B cell (primary cell): ENCODE results near the gene ATG7. TPM values are rescaled to one million over a fixed set of nuclear protein-coding genes. Genes with fewer than 3 reads are reported as not detected.

Experiments
- ATAC-seq: fragments of 200-7000 bp; cut with Tn5 transposase; one replicate; pipeline ENCODE4 v1.10.0; 2021; ENCODE audit warnings: low read depth, mild to moderate bottlenecking, moderate number of reproducible peaks, moderate library complexity
- CTCF ChIA-PET: fragments of 350-600 bp; sonication (Branson Sonifier 250); formaldehyde crosslinking; loops from one replicate; lab custom pipeline; 2021; ENCODE audit warnings: antibody characterized with exemption, inconsistent platforms; lab: Charles Lee
- POLR2A ChIA-PET: fragments of 350-600 bp; sonication (Branson Sonifier 250); formaldehyde crosslinking; loops from one replicate; lab custom pipeline; 2021; ENCODE audit warnings: antibody characterized with exemption; lab: Charles Lee
- DNase-seq: peaks from one replicate; pipeline ENCODE4 v3.0.0; 2013
- H2AFZ ChIP-seq: 2 replicates; pipeline ENCODE4 v1.6.1; 2012; ENCODE audit warnings: mild to moderate bottlenecking, low read depth, low read length; ENCODE audit not compliant: insufficient read depth, poor library complexity, severe bottlenecking
- H3K27ac ChIP-seq, 2 donors: 1 replicate in 1 of 2; 2 replicates in 1 of 2; pipeline ENCODE4 v1.5.1; 2012 to 2013; ENCODE audit warnings: low read length in 2 of 2, mild to moderate bottlenecking in 2 of 2, moderate library complexity in 1 of 2
- H3K27me3 ChIP-seq, 4 experiments: fragments of 200-600 bp in 1 of 4; sonication (generic) in 1 of 4; replicated peaks in 1 of 4; 1 replicate in 2 of 4; 2 replicates in 2 of 4; pipeline versions ENCODE4 v1.6.1 to v1.7.0; 2013 to 2016; ENCODE audit warnings: low read length in 3 of 4, mild to moderate bottlenecking in 2 of 4, mixed read lengths in 1 of 4, moderate library complexity in 1 of 4; ENCODE audit not compliant: insufficient read depth in 4 of 4, control insufficient read depth in 3 of 4; ENCODE audit errors: control extremely low read depth in 1 of 4
- H3K36me3 ChIP-seq, 2 experiments: replicated peaks in 1 of 2; 1 replicate in 1 of 2; 2 replicates in 1 of 2; pipeline versions ENCODE4 v1.6.1 to v1.7.1; 2013; ENCODE audit warnings: low read length in 1 of 2; ENCODE audit not compliant: insufficient read depth in 2 of 2, control insufficient read depth in 1 of 2; ENCODE audit errors: control extremely low read depth in 1 of 2, extremely low read depth in 1 of 2
- H3K4me1 ChIP-seq, 2 donors: fragments of 200-600 bp in 1 of 2; sonication (generic) in 1 of 2; 1 replicate in 1 of 2; 2 replicates in 1 of 2; pipeline versions ENCODE4 v1.5.1 to v1.6.1; 2013 to 2017; ENCODE audit warnings: low read length in 2 of 2; ENCODE audit not compliant: control insufficient read depth in 2 of 2, insufficient read depth in 2 of 2
- H3K4me2 ChIP-seq: replicated peaks from 2 replicates; pipeline ENCODE3; 2012; ENCODE audit warnings: mild to moderate bottlenecking, low read depth, low read length; ENCODE audit not compliant: poor library complexity, severe bottlenecking
- H3K4me3 ChIP-seq, 5 experiments: fragments of 200-600 bp in 1 of 5; sonication (generic) in 1 of 5; 1 replicate in 3 of 5; 2 replicates in 2 of 5; pipeline versions ENCODE4 v1.5.1 to v1.7.0; 2011 to 2016; ENCODE audit warnings: low read length in 4 of 5, mild to moderate bottlenecking in 4 of 5, low read depth in 2 of 5, control low read depth in 1 of 5, moderate library complexity in 1 of 5; ENCODE audit not compliant: insufficient read depth in 1 of 5; ENCODE audit errors: control extremely low read depth in 1 of 5, extremely low read depth in 1 of 5
- H3K79me2 ChIP-seq: fragments of 200-600 bp; sonication (generic); one replicate; pipeline ENCODE4 v1.6.0; 2016; ENCODE audit warnings: low read length; ENCODE audit not compliant: control insufficient read depth, insufficient read depth
- H3K9ac ChIP-seq: fragments of 200-600 bp; sonication (generic); 2 replicates; pipeline ENCODE4 v1.6.1; 2017; ENCODE audit warnings: mild to moderate bottlenecking, low read length, moderate library complexity
- H3K9me3 ChIP-seq, 3 donors: one replicate each; pipeline versions ENCODE4 v1.6.1 to v1.7.1; 2013; ENCODE audit warnings: low read length in 2 of 3; ENCODE audit not compliant: control insufficient read depth in 2 of 3, insufficient read depth in 1 of 3; ENCODE audit errors: control extremely low read depth in 1 of 3
- H4K20me1 ChIP-seq: 2 replicates; pipeline ENCODE4 v1.6.0; 2012; ENCODE audit warnings: mild to moderate bottlenecking, low read length; ENCODE audit not compliant: insufficient read depth, control insufficient read depth, poor library complexity, severe bottlenecking
- H3K27ac Mint-ChIP-seq: one replicate; pipeline ENCODE4 v1.8.0; 2021; ENCODE audit warnings: mixed read lengths
- H3K27me3 Mint-ChIP-seq: one replicate; pipeline ENCODE4 v1.8.0; 2021; ENCODE audit warnings: mixed read lengths
- H3K4me1 Mint-ChIP-seq: one replicate; pipeline ENCODE4 v1.8.0; 2021; ENCODE audit warnings: mixed read lengths
- H3K4me3 Mint-ChIP-seq: one replicate; pipeline ENCODE4 v1.8.0; 2021; ENCODE audit warnings: mixed read lengths
- H3K9me3 Mint-ChIP-seq: one replicate; pipeline ENCODE4 v1.8.0; 2022; ENCODE audit warnings: mixed read lengths; ENCODE audit not compliant: insufficient read depth
- CTCF ChIP-seq: fragments of 200-600 bp; IDR thresholded peaks from one replicate; pipeline ENCODE4 v1.8.0; 2022; ENCODE audit warnings: antibody characterized with exemption, mild to moderate bottlenecking
- EZH2 ChIP-seq: IDR thresholded peaks from 2 replicates; pipeline ENCODE4 v1.6.1; 2012; ENCODE audit warnings: borderline replicate concordance, low read depth, mild to moderate bottlenecking, moderate library complexity, low read length; ENCODE audit not compliant: insufficient read depth, poor library complexity, severe bottlenecking
- WGBS: methylation state at CpG from one replicate; pipeline ENCODE4 v1.1.5; 2013; ENCODE audit warnings: missing lambda C conversion rate; ENCODE audit not compliant: insufficient coverage; 5-methylcytosine and 5-hydroxymethylcytosine counted together
- intact Hi-C: fragments of 100-400 bp; cut with micrococcal nuclease; formaldehyde crosslinking; loops from one replicate; pipeline ENCODE4 v1.10.0; 2022
- polyA plus RNA-seq: library from polyadenylated mRNA; depleted of rRNA; stranded (reverse); fragments of >200 nt; gene quantifications from 2 replicates; pipeline ENCODE4 v1.2.3, GENCODE V29; 2012
- total RNA-seq, 2 donors: library from RNA; stranded (reverse); fragments of 120-200 nt in 1 of 2; gene quantifications; 1 replicate in 1 of 2; 2 replicates in 1 of 2; pipeline versions ENCODE4 v1.2.3 to v1.2.4, GENCODE V29; 2013 to 2022

The ATG7 gene
- total and polyA plus RNA-seq, 2 donors (not counting 1 experiment from before 2014, with no cell fraction given): 13.9 to 66.4 TPM

GRCh38 chr3:11513817-11514135 is 241.6 kb downstream of the ATG7 start:
- 100% methylated on average over 2 of the region's 3 CpGs for WGBS
- TF ChIP-seq EZH2 (no peak), CTCF (no peak)
- peaks cover 0 to 6% (median 0%) of the 10 kb centered on the region in 3 donors for H3K9me3 ChIP-seq
- CTCF ChIA-PET: no interaction called here
- no peak for DNase-seq
- H3K4me3 Mint-ChIP-seq: no peak overlapping the region
- no peak overlapping the region for H3K27ac Mint-ChIP-seq
- H3K36me3 ChIP-seq: peaks cover 2% of the 10 kb centered on the region in 2 experiments
- H3K79me2 ChIP-seq: no peaks in the 10 kb centered on the region
- no peaks in the 10 kb centered on the region for H3K27me3 ChIP-seq
- no peak overlapping the region for H3K4me2 ChIP-seq
- POLR2A ChIA-PET: no interaction called here
- intact Hi-C loops: no loop called here
- H3K4me1 ChIP-seq: no peaks in the 10 kb centered on the region
- H3K27ac ChIP-seq: no peak overlapping the region
- H3K27me3 Mint-ChIP-seq: no peaks in the 10 kb centered on the region
- H3K9me3 Mint-ChIP-seq: no peaks in the 10 kb centered on the region
- no peaks in the 10 kb centered on the region for H3K4me1 Mint-ChIP-seq
- no peak overlapping the region for H3K9ac ChIP-seq
- no peak for ATAC-seq
- no peaks in the 10 kb centered on the region for H4K20me1 ChIP-seq
- H3K4me3 ChIP-seq: no peak overlapping the region
- no peak overlapping the region for H2AFZ ChIP-seq

- ATAC-seq (no peak), DNase-seq (no peak)
- Histone ChIP-seq H3K79me2 (no peaks in the 10 kb centered on the region), H3K9me3 (peaks cover 0 to 6% (median 0%) of the 10 kb centered on the region in 3 donors), H3K36me3 (peaks cover 2% of the 10 kb centered on the region in 2 experiments), H3K4me3 (no peak overlapping the region), H2AFZ (no peak overlapping the region), H4K20me1 (no peaks in the 10 kb centered on the region), H3K27me3 (no peaks in the 10 kb centered on the region), H3K4me1 (no peaks in the 10 kb centered on the region), H3K4me2 (no peak overlapping the region), H3K27ac (no peak overlapping the region), H3K9ac (no peak overlapping the region)
- Mint-ChIP-seq H3K27ac (no peak overlapping the region), H3K9me3 (no peaks in the 10 kb centered on the region), H3K4me1 (no peaks in the 10 kb centered on the region), H3K27me3 (no peaks in the 10 kb centered on the region), H3K4me3 (no peak overlapping the region)
- TF ChIP-seq EZH2: no peak
- no peak for TF ChIP-seq CTCF
- WGBS: 19% methylated on average over 4 of the region's 7 CpGs
- intact Hi-C loops: no loop called here
- CTCF ChIA-PET: no interaction called here
- POLR2A ChIA-PET: no interaction called here
These were observed 242.1 kb downstream of the ATG7 start for GRCh38 chr3:11514191-11514821.
